RPMI7951 (cell line): ENCODE results near the gene COX10. TPM values are rescaled to one million over a fixed set of nuclear protein-coding genes. Genes with fewer than 3 reads are reported as not detected.
"Not testable (repeated sequence)": the region's sequence is repeated elsewhere in the genome, so short reads cannot be mapped to it uniquely, and the experiment has no call there.

ENCODE experiments used
- DNase-seq: peaks from one replicate; pipeline ENCODE4 v3.0.0-alpha.2; 2012; ENCODE audit warnings: low read depth
- total RNA-seq: library from RNA; depleted of rRNA; stranded (reverse); fragments of >200 nt; shearing (Covaris generic); gene quantifications from 2 replicates; pipeline ENCODE4 v1.2.3, GENCODE V29; 2014

COX10 gene
- total RNA-seq, 1 experiment from 2014 or later: 19.3 TPM

DNA sequence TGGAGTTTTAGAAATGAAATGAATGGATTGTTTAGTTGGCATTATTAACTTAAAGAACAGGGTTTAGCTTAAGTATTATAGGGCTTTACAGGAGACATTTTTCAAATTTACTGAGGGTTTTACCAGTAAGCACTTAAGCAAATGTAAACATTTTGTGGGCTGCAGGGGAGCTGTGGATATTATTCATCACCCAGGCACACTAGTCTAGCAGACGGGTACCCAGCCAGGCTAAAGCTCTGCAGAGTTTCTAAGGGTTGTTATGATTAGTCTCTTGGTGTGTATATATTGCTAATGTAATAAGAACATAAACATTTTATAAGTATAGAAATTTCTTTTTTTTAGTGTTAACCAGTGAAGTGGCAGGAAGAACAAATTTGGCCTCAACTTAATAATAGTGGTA, 110.6 kb downstream of the COX10 start:
- DNase-seq: not testable (repeated sequence)

DNA sequence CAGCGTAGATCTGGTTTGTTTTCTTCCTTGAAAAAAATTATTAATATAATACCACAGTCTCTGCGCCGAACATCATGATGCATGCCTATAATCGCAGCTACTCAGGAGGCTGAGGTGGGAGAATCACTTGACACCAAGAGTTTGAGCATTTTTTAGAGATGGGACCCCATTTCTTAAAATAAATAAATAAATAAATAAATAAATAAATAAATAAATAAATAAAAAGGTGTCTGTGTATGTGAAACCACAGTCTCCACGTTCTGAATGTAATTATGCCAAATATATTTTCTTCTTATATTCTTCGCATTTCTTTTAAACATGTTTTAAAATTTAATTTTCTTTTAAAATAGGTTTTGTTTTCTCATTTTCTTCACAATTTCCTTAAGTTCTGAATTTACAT, 112.8 kb downstream of the COX10 start:
- DNase-seq: not testable (repeated sequence)

DNA sequence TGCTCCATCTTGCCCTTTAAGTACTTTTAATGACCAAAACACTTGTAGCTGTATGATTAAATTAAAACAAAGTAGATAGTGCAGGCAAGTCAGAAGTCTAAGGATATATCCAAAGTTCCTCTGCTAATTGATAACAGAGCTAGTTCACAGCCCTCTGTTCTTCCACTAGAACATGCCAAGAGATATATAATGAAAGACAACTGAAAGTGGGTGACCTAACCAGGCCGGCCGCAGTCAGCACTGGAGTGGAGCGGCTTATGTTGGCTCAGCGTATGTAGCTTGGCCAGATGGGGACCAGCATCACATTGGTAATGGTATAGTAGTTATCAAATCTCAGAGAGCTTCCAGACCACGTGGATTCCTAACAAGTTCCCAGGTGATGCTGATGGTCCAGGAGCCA, 115.2 kb downstream of the COX10 start:
- DNase-seq: not testable (repeated sequence)

DNA sequence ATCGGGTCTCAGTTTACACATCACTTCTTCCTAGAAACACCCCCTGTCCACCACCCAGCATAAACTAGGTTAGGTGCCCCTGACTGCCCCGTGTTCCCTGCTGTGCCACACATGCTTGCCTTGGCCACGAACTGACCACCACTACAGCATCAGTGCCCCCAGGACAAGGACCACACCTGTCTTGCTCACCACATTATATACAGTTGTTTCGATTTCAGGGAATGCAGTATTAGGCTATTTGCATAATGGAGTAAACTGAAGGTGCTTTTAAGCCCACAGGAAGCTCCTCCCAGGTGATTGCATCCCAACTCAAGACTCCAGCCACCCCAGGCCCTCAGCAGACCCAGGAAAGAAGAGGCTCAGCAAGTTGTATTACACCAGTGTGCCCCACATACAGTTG, 117.1 kb downstream of the COX10 start:
- DNase-seq: not testable (repeated sequence)

DNA sequence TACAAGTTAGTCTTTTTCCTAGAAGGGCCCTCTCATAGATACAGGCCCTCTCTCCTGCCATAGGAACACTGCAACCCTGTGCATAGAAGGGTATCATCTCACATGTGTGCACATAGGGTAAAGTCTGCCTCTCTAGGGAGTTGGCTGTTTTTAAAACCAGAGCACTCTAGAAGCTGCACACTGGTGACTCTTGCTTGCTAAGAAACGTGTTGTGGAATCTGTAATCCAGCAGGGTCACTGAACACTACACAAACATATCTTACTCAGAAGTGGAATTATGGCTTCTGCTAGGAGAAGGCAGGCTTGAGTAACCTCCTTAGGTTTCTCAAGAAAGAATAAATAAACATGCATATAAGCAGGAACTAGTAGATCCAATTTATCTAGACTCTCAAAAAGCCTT, 121.5 kb downstream of the COX10 start:
- DNase-seq: not testable (repeated sequence)

DNA sequence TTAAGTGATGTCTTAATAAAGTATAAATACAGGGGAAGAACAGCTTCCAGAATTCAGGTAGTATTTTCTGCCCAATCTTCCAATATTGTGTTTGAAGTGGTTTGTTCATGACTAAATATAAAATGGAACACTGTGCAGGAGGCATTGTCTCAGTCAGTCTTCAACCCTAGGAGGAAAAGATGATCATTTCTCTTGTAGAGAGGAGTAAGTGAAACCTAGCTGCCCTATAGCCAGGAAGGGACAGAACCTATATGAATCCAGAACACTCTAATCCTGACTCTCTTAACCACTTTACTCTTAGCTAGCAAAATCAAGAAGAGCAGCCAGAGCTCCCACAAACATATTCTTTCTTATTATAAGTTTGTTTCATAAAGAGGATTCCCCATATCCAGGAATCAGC, 122.2 kb downstream of the COX10 start:
- not testable (repeated sequence) for DNase-seq

DNA sequence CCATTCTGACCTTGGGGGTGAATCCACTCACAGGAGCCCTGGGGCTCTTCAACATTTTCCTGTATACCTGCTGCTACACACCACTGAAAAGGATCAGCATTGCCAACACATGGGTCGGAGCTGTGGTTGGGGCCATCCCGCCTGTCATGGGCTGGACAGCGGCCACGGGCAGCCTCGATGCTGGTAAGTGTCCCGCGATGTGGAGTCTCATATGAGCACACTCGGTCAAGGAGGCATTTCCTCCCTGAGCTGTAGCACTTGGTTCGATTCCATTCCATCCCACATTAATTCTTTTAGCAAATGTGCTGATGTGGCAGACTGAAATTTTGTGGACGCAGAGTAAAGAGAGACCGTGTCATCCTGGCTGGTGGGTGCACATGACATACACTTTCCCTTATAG, 122.7 kb downstream of the COX10 start:
- DNase-seq: not testable (repeated sequence)

DNA sequence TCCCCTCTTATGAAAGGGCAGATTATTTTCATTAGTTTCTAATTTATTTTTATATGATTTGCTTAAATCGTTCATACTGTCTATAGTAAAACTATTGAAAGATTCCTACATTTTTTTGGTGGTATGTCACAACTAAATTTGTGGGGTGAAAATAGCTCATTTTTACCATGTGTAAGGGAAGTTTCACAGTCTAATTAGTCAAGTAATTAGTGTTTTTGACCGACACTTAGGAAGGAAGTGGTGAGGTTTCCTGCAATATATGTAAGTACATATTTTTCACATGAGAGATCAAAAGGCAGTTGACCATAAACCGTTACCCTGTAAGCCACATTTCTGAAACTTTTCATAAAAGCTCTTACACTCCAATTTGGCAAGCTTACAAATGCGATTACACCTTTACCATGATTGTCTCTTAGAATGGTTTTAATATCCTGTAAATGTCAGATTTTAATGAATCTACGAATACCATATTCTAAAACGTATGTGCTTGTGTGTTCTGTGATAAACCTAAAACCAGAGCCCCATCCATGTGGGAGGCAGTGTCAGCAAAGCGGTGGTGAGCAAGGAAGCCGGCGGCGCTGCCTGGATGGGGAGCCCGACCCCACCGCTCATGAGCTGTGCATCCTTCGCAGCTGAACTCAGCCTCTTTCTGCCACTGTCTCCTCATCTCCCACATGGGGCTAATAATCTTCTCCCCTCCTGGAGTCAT, 123.5 kb downstream of the COX10 start:
- DNase-seq: not testable (repeated sequence)

DNA sequence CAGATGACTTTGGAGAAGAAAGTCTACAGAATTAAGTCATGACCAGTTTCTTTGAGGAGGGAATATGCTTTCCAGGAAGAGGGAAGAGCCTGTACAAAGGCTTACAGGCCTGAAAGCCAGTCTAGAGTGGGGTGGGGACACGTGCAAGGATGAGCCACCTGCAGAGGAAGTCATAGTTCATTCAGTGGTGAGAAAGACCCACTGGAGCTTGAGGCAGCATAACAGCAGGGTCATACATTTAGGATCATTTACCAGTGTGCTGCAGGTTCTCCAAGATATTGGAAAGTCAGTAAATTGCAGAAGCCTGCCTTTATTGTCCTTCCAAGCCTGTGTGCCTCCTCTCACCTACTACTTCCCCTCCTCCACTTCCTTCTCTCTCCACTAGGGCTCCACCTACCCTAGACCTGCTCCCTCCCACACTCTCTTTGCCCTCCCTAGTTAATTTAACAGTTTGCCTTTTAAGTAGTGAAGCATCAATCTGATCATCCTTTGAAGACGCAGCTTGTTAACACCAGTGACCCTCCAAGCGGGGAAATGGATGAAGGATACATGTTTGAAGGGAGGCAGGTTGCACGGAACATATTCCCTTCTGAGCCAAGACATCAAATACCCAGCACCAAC, 127.2 kb downstream of the COX10 start:
- no peak for DNase-seq

DNA sequence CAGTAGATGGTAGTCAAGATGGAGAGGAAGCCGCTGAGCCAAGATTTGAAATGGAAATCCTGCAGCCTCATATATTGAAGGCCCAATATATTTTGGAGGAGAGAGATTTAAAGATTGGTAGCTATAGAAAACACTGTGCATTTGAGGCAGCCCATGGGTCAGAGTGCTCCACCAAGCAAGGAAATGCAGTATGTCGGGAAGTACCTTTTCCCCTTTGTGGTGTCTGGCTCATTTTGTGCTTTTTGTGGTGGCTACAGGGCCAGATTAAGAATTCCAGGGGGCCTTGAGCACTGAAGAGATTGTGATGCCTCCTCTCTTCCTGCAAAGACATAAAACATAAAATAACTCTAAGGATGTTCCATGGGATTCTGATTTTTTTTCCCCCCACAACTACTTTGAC, 127.8 kb downstream of the COX10 start:
- no peak for DNase-seq

DNA sequence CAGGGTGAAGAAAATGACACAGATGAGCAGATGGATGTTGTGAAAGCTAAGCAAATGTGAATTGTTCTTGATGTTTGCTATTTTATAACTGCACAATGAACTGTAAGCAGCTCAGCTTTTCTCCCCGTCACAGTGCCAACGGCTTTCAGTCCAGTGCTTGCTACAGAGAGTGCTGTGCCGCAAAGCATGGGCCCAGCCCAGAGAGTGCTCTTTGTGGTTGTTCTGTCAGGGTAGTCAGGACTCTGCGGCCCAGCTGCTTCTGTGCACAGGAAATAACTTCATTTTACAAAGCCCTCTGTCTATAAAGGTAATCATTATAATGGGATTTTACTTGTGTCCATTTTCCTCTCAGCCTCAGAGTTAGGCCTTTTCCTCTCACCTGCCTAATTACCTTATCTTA, 128.3 kb downstream of the COX10 start:
- no peak for DNase-seq

DNA sequence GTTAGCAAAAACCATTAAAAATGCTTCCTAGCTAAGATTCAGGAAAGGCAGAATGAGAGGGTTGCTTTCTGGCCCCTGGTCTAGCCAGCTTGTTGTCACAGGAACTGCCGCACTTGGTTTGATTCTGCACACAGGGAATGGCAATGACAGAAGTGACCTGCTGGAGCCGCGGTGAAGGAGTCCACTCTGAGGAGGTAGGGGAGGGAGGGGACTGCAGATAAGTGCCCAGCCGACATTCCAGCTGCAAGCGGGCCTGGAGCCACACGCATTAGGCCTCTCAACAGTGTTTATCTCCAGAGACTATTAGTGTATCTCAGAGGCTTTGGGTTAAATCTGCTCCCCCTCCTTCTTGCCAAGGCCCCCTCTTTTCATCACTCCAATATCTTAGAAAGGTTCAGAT, 128.7 kb downstream of the COX10 start:
- no peak for DNase-seq

DNA sequence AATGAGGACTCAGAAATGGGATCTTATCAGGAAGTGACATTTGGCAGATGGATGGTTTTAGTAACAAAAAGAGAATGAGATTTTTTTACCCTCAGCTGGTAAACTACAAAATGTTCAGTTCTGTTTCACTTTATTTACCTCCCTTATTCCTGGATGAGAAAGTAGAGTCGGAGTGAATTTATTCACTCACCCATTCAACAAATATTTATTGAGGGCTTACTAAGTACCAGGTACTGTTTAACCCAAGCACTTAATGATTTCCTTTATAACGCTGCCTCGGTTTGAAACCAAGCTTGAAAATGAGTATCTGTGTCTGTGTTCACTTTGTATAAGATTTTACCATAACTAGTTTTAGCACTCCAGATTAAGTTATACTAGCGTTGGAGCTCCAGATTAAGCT, 129.3 kb downstream of the COX10 start:
- no peak for DNase-seq

DNA sequence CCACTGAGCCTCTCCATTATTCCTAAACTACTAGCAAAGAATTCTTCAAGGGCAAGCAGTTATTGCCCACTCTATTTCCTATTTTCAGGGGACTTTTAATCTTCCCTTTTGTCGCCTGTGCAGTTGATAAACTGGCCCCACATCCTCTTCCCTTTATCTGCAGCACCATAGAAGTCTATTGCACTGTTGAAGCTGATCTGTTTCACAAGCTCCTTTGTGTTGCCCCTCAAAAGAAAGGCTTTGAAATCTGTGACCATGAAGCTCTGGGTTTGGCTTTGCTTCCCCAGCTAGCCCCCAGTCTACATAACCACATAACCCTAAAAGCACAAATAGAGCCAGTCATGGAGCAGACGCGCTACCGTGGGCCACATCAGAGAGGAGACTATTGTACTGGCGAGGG, 130.3 kb downstream of the COX10 start:
- DNase-seq: no peak

DNA sequence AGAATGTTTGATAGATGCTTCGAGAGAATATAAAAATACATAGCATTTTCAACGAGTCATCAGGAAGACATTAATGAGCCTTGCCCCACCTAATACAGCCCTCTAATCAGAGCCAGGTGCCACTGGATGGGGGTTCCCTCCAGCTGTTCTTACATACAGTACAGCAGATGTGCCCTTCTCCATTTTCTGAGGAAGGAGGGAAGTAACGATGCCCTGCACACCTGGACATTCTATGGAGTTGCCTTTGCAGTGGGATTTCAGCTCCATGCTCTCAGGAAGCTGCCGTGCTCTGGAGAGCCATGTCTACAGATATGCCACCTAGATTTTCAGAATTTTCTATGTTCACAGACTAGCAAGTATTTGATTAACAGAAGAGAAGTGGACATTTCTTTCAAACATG, 131.1 kb downstream of the COX10 start:
- no peak for DNase-seq

DNA sequence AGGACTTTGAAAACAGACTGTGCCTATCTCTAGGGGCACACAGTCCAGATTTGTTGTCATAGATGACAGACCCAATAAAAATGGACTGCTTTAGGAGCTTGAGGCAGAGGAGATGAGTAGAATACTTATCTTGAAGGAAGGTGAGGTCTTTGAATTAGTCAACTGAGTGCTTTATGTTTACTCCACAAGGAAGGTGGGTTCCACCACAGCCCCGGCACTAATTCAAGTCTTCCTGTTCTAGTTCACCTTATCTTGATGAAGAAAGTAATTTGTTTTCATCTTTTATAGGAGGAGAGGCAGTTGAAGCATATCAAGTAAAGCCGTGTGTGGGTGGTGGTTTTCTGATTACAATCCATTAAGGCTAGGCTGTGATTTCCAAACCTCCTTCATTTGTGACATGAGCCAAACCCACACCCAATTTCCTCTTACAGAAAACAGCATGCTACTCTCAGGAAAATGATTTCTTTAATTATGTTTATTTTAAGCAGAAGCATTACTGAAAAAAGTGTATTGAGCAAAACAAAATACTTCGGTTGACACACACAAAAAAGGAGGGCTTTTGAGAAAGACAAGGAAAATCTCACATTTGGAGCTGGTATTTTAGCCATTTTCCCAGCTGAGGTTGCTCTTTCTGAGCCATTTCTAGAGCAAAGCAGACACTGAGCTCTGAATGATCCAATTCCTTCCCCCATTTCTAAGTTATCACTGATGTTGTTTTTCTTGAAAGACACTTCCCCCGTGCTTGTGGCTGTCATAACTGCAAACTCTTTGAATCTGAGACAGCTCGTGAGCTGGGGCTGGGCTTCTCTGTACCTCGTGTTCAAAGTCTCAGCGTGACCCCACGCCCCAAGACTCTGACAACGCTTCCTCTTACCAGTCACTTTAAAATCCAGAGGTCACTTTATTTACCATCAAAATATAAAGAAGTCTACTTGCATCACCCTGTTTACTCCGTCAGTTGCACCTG, 132.0 kb downstream of the COX10 start:
- no peak for DNase-seq

DNA sequence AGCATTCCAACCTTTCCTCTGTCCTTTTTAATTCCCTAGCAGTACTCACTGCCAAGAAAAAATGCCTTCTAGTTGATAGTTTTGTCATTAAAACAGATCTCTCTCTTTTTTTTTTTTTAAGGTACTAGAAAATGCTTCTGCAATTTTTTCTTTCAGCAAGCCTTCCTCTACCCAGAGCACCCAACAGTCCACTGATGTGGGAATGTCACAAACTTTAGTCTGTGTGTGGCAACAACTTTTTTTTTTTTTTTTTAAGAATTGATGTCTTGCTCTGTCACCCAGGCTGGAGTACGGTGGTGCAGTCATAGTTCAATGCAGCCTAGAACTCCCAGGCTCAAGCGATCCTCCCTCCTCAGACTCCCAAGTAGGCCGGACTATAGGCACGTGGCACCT, 132.7 kb downstream of the COX10 start:
- DNase-seq: no peak

DNA sequence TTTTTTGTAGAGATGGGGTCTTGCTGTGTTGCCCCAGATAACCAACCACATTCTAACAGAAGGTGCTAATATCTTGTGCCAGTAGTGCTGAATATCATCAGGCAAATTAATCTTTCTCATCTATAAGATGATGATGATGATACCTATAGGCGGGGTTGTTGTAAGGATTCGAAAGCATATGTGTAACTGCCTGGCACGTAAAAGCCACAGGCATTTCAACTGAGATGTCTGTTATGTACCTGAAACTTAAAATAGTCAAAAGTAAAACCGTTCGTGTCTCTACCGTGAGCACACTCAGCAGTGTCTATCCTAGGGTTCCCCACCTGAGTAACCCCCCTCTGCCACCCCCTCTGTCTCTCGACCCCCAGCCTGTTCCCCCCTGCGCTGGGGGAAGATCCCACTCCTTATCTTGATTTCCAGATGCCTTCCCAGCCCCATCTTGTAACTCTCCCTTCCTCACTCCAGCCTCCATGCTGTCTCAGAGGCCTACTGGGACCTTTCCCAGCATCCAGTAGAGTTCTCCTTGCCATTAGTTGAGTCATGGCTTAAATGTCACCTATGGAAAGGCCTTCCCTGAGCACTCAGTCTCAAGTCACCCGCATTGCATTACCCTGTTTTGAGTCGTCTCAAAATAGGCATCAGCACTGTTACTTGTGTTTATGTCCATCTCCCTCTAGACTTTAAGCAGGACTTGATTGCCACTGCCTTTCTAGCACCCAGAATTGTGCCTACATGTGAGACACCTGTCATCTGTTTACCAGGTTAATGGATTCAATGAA, 133.3 kb downstream of the COX10 start:
- no peak for DNase-seq

DNA sequence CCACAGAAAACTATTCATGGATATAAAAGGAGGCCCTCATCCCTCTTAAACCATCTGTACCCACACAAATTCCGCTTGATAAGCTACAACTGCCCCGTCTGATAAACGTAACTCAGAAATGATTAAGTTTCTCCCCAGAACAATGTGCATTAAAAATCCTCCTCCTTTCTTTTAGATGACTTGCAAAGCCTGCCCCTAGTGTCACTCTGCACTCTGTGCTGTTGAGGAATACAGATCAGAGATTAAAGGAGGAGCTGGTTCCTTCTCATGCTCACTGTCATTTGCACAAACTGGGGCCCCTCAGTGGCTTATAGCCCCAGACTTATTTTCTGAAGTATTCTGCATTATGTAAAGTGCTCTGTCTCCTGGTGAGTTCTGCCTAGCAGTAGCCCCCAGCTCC, 134.1 kb downstream of the COX10 start:
- no peak for DNase-seq

DNA sequence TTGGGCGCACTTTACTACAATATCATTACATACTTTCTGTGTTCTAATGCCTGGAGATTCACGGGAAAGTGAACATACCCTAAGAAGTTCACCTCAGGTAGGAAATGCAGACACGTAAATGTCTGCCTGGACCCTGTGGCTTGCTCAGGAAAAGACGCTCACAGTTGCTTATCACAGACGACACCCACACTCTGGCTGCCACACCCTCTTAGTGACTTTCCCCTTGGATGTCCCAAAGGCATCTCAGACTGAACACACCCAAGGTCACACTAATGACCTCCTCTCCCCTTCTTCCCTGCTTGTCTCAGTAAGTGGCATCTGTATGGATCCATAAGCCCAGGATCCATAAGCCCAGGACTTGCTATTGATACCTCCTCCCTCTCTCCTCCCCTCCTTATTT, 134.8 kb downstream of the COX10 start:
- no peak for DNase-seq

DNA sequence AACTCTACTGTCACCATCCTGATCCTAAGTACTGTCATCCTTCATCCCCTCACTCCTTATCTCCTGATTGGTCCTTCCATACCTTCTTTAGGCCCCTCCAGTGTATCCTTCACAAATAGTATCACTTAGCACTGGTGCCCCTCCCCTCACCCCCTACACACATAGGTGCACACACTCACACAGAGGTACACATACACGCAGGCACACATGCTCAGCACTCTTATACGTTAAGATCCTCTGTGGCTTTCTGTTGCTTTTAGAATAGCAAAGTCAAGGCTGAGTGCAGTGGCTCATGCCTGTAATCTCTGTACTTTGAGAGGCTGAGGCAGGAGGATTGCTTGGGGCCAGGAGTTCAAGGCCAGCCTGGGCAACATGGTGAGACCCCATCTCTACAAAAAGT, 135.2 kb downstream of the COX10 start:
- no peak for DNase-seq

DNA sequence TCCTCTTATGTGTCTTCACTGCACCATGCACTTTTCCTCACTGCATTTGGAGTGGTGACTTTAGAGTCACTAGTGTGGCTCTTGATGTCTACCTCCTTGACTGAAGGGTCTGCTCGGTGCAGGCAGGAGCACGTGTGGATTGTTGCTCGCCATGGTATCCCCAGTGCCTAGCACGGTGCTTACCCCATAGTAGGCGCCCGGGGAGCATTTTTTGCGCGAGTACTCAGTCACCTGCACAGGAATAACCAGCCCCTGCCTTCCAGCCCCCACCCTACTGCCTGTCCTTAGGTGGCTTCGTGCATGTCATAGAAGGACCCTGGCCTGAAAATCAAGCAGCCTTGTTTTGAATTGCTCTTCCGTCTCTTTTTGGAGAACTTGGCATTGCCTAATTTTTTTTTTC, 136.1 kb downstream of the COX10 start:
- no peak for DNase-seq
